ENCODE measurements around the gene RAPGEF1.

GRCh38 chr9:131633491-131634031, 106.3 kb downstream of the RAPGEF1 start:
- TF ChIP-seq CTCF (IDR thresholded peaks at IDR 0.05) = no peak
- no peak for TF ChIP-seq POLR2A (IDR thresholded peaks at IDR 0.05)

Data from testis (tissue), 2 donors.